ENCODE measurements around the gene KIAA0753. TPM values are rescaled to one million over a fixed set of nuclear protein-coding genes. Genes with fewer than 3 reads are reported as not detected.

KIAA0753 gene
- total RNA-seq, 2 donors from 2014 or later = 17.7 to 21.6 TPM

- intact Hi-C loops (cut with DNase I) = no loop called here
Observed at GRCh38 chr17:6544011-6544370, 96.5 kb downstream of the KIAA0753 start.

GRCh38 chr17:6543079-6544010, 97.2 kb downstream of the KIAA0753 start:
- peak; percentile 62 for DNase-seq (ENCODE audit: low spot score)
- intact Hi-C loops (cut with DNase I) = no loop called here

More at GRCh38 chr17:6544011-6544370, 96.5 kb downstream of the KIAA0753 start:
- DNase-seq (ENCODE audit: low spot score) = no peak

DNA sequence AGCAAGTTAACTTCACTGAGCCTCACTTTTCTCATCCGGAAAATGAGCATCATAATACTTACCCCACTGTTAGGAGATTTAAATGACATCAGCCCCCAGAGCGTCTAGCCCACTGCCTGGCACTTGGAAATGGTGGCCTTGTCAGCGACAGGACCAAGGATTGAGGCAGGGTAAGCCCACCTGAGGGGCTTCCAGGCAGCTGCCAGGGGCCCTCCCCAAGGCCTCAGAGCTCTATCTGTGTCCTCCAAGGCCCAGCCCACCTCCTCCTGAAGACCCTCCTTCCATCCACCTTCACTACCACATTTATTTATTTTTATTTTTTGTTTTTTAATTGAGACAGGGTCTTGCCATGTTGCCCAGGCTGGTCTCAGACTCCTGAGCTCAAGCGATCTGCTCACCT, 97.9 kb downstream of the KIAA0753 start:
- intact Hi-C loops (cut with DNase I) = no loop called here
- peak; percentile 18 for DNase-seq (ENCODE audit: low spot score)

DNA sequence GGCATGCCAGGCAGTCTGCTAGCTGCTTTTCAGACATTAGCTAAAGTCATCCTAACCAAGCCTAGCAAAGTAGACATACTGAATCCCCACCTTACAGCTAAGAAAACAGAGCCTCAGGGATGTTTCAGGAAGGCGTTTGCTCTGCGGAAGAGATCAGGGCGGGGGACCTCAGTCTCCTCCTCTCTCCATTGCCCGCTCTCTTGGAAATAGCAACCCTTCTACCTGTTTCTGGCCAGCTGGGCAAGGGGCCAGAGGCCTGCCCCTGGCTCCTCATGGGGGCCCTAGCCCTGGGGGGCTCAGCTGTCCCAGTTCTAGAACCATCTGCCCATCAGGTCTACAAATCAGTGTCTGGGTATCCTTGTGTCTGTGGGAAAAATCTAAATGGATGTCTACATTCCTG, 98.6 kb downstream of the KIAA0753 start:
- intact Hi-C loops (cut with DNase I) = no loop called here
- peak; percentile 47 for DNase-seq (ENCODE audit: low spot score)

DNA sequence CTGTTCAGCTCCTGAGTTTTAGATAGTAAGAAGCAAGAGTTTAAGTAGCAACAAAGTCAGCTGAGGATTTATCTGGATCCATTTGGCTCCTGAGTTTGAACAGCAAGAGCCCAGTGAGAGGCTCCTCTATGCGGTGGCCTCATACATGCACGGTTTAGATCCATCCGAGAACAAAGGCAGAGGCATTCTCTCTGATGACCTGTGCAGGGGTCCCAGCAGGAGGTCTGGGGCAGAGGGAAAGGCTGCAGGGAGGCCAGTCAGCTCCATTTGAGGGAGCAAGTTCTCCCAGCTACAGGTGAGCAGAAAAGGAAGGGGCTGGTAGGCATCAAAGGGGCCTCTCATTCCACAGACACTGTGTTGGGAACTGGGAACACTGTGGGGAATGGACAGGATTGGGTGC, 100.6 kb downstream of the KIAA0753 start:
- intact Hi-C loops (cut with DNase I) = no loop called here
- peak; percentile 59 for DNase-seq (ENCODE audit: low spot score)

GRCh38 chr17:6536566-6537065, 103.9 kb downstream of the KIAA0753 start:
- intact Hi-C loops (cut with DNase I) = no loop called here
- no peak for DNase-seq (ENCODE audit: low spot score)

DNA sequence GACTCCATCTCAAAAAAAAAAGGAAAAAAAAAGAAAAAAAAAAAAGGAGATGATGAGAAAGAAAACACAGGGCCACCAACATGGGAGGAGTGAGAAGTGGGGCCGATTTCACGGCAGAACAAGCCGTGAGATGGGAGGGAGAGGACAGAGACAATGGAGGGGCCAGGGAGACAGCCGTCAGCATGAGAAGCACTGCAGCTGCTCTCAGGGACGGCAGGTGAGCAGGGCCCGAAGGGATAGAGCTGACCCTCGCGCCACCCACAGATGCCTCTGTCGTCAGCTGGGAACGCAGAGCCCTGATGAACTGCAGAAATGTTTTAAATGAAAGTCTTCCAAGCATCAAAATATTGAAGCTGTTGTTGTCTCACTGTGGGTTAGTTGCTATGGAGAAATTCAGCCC, 104.5 kb downstream of the KIAA0753 start:
- no peak for DNase-seq (ENCODE audit: low spot score)

DNA sequence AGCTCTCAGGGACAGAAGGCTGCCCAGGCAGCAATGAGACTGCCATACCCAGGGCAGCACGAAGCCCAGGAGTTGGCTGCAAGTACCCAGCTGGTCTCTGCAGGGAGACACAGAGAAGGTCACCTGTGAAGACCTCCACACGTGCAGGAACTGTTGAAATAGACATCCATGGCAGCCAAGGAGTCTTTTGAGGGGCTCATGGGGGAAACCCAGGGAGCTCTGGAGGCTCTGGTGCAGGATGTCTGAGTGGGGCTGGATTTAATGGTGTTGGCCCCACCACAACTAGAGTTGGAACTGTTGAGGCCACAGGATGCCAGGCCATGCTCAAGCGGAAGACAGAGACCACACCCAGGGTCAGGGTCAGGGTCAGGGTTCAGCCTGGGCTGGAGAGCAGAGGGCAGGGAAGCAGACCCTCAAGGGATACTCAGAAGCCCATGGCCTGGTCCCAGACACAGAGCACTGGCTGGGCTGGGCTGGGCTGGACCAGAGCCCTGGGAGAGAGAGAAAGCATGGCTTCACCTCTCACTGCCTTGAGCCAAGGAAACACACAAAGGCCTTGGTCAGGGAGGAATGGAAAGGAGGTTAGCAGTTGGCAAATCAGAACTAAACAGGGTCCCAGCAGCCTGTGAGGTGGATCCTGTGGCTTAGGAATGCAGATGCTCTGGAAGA, 105.5 kb downstream of the KIAA0753 start:
- peak; percentile 26 for DNase-seq (ENCODE audit: low spot score)

More for the DNA sequence above, 104.5 kb downstream of the KIAA0753 start:
- intact Hi-C loops (cut with DNase I) = no loop called here

GRCh38 chr17:6532441-6532885, 108.0 kb downstream of the KIAA0753 start:
- intact Hi-C loops (cut with DNase I) = no loop called here
- DNase-seq (ENCODE audit: low spot score) = no peak

More for the DNA sequence above, 105.5 kb downstream of the KIAA0753 start:
- intact Hi-C loops (cut with DNase I) = no loop called here

GRCh38 chr17:6531575-6531974, 108.9 kb downstream of the KIAA0753 start:
- no peak for DNase-seq (ENCODE audit: low spot score)
- intact Hi-C loops (cut with DNase I) = no loop called here

GRCh38 chr17:6530324-6530920, 110.1 kb downstream of the KIAA0753 start:
- intact Hi-C loops (cut with DNase I) = no loop called here
- no peak for DNase-seq (ENCODE audit: low spot score)

DNA sequence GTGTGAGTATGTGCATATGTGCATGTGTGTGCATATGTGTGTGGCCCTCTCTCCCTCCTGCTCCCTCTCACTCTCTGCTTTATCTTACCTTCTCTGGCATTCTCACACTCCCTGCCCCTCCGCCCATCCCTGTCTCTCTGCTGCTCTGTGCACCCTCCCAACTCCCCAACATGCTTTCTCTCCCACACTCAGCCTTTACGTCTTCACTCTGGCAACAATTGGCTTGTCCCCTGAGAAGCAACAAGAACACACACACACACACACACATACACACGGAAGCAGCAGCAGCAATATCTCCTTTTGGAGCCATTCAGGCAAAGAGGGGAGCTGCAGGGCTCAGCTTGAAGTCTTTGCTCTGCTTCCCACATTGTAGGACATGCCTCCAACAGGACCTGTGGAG, 112.0 kb downstream of the KIAA0753 start:
- no peak for DNase-seq (ENCODE audit: low spot score)
- intact Hi-C loops (cut with DNase I) = loop anchor here in 1 of 2 donors (5.0 kb wide), 1 partner anchor 969 kb away; no protein-coding TSS in a partner anchor

Small RNA genes lying within 50 kb of the gene (microRNA-seq; reads per million reads assigned to microRNA genes)
- gene MIR4520-1 (ENCODE audit: borderline microRNAs expressed in 2 of 2) = 0 reads per million in 2 donors
- gene MIR4520-2 (ENCODE audit: borderline microRNAs expressed in 2 of 2) = 0 reads per million in 2 donors

Other genes with a start within 250 kb of the KIAA0753 start
- gene AIPL1, start 205.6 kb downstream of the KIAA0753 start, total RNA-seq = not detected
- gene PIMREG, start 196.3 kb downstream of the KIAA0753 start, total RNA-seq = under 1 TPM in 1 of 2 donors, not detected in 1; 0.56 TPM
- gene PITPNM3, start 84.2 kb downstream of the KIAA0753 start, total RNA-seq = 10 to 100 TPM; 13.4 to 26.6 TPM
- 10 to 100 TPM; 43.2 to 55.9 TPM for gene TXNDC17, start 349 bp upstream of the KIAA0753 start, total RNA-seq
- gene MED31, start 10.9 kb upstream of the KIAA0753 start, total RNA-seq = 10 to 100 TPM; 14.3 to 16.9 TPM
- gene C17orf100, start 11.1 kb upstream of the KIAA0753 start, total RNA-seq = 1 to 10 TPM in 1 of 2 donors, under 1 TPM in 1; 0.81 to 1.2 TPM
- gene SLC13A5, start 72.7 kb upstream of the KIAA0753 start, total RNA-seq = under 1 TPM in 1 of 2 donors, not detected in 1; 0.10 TPM
- 10 to 100 TPM; 33.1 to 51.5 TPM for gene XAF1, start 115.3 kb upstream of the KIAA0753 start, total RNA-seq
- gene FBXO39, start 135.5 kb upstream of the KIAA0753 start, total RNA-seq = under 1 TPM in 1 of 2 donors, not detected in 1; 0.67 TPM
- gene TEKT1, start 191.0 kb upstream of the KIAA0753 start, total RNA-seq = not detected

Data from posterior vena cava (tissue), 2 donors.